NCI-H2171 treated with DMSO at 0.1 percent for 48 hours (cell line): Measurements from ENCODE around the gene ALDH9A1.

Experiments used
- DNase-seq: peaks from one replicate; lab custom pipeline; 2025; lab: John Stamatoyannopoulos, UW

ALDH9A1 gene

GRCh38 chr1:165619647-165620151 is 78.7 kb downstream of the ALDH9A1 start:
- DNase-seq, result no peak

DNA sequence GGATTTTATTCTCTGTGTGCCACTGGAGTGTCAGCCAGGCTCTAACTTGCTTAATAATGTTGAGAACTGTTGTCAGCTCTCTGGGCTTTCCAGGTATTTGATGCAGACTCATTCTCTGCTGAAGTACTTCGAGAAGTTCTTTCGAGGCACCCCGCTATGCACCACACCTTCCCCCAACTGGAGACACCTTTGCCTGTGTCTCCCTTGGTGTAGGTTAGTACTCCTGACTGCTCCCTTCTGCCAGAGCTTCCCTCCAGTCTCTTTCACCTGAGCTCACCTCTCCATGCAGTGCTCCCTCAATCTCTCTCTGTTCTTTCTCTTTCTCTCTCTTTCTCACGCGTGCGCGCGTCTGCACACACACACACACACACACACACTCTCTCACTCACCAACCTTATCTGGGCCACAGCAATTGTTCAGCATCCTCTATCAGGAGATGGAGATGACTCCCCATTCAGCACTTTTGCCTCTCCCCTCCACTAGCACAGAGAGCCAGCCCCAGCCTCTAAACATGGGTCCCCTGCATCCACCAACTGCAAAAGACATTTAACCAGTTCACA is 81.3 kb downstream of the ALDH9A1 start:
- DNase-seq, result no peak

- no peak for DNase-seq
Measured at GRCh38 chr1:165616054-165616612, 82.2 kb downstream of the ALDH9A1 start.
